Fibroblast of skin of left quadriceps (primary cell): ENCODE measurements around the gene MPL.
"Not testable (repeated sequence)": the region's sequence is repeated elsewhere in the genome, so short reads cannot be mapped to it uniquely, and the experiment has no call there.

Experiments
- DNase-seq, 2 experiments: peaks; one replicate each; pipeline ENCODE4 v3.0.0-alpha.2; 2013; ENCODE audit warnings: low read depth in 2 of 2

The MPL gene

DNA sequence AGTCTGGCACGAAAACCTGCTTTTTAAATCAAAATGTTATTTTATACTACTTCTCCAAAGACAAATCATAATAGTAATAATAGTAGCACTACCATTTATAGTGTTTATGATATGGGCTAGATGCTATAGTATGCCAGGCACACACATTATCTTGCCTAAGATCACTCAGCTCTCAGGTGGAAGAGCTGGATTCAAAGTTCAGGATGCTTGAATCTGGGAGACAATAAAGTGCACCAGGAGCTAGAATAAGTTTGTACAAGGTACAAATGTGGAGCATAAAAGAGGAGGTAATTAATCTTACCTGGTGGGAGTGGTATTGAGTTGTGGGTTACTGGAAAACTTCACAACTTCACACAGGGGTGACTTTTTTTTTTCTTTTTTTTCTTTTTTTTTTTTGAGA is 40.2 kb downstream of the MPL start:
- no peak for DNase-seq

DNA sequence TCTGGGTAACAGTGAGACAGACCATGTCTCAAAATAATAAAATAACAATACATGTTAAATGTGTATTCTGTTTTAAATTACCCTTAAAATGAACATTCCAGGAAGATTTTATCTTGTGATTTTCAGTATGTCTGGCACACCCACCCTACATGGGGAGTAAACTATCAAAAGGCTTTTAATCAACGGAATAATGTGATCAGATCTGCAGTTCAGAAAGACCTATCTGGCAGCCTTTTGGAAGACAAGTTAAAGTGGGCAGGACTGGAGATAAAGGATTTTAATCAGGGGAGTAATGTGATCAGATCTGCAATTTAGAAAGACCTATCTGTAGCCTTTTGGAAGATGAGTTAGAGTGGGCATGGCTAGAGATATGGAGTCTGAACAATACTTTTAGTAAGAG is 41.9 kb downstream of the MPL start:
- DNase-seq = no peak

DNA sequence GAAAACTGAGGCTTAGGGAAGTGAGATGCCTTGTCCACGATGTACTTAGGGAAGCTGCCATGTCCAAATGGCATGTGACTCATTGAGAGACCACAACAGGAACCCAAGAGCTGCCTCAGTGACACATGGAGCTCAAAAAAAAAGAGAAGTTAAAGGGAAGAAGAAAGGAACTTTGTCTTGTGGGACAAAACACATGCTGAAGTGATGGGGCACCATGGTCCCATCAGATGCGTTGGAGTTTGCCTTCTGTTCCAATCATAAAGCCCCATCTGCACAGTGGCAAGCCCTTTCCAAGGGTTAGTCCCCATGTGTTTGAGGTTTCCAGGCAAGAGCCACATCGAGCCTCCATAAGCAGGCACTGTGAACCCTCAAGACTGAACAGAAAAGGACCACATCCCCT is 44.0 kb downstream of the MPL start:
- no peak for DNase-seq

DNA sequence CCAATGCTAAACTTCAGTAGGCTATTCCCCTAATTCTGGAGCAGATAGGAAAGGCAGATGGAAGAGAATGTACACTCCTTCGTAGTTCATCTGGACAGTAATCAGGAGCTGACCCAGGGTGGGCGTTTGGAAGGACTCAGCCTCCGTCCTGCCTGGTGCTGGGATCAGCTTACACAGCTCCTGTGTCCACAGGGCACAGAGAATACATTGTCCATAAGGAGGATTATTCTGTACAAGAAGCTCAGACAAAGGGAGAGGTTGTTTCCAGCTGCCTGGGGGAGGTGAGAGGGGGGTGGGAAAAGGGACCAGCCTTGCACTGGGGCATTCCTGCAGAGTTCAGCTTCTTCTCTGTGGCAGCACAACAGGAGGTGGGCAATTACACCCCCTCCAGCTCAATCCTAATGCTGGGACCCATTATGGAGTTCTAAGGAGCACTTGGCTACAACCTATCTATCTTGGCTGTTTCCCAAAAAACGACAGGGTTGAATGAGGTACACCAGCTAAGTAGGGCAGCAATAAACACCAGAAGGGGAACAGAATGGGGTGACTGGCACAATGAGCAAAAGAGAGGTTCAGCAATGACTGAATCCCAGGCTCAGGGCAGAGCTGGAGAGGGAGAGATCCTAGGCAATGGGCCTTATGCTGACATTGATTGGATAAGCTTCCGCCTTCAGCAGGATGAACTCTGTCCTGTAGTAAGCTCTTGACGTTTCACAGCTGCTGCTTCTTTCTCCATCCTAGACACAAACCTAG is 44.6 kb downstream of the MPL start:
- DNase-seq = no peak

DNA sequence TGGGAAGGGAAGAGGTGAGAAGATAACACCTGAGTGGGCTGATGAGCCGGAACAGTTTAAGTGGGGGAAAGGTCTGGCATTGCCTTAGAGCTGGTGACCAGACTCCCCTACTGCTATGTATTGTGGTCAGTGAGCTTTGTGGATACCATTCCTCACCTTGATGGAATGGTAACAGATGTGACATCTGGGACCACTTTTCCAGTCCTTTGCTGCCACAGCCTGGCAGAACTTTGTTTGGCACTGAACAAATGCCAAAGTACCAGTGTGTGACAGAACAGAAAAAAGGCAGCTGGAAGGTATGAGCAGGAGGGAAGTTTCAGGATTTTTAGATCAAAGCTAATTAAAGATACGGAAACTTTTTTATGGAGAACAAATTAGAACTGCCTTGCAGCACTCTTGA is 45.8 kb downstream of the MPL start:
- DNase-seq = no peak

DNA sequence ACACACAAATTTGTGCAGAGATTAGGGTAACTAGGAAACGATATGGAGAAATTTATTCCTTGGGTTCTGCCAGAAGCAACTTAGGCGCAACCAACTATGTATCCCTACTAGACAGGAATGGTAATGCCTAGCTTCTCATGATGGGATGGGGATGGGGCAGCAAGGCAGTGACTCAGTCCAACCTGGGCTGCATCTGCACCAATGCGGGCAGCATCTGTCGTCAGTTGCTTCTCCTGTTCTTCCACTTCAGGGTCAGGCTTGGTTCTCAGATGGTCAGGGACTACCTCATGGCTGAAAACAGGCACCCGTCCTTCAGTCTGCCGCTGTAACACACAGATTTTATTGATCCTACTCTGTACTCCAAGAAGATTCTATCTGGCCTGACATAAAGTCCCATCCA is 49.1 kb downstream of the MPL start:
- no peak for DNase-seq

DNA sequence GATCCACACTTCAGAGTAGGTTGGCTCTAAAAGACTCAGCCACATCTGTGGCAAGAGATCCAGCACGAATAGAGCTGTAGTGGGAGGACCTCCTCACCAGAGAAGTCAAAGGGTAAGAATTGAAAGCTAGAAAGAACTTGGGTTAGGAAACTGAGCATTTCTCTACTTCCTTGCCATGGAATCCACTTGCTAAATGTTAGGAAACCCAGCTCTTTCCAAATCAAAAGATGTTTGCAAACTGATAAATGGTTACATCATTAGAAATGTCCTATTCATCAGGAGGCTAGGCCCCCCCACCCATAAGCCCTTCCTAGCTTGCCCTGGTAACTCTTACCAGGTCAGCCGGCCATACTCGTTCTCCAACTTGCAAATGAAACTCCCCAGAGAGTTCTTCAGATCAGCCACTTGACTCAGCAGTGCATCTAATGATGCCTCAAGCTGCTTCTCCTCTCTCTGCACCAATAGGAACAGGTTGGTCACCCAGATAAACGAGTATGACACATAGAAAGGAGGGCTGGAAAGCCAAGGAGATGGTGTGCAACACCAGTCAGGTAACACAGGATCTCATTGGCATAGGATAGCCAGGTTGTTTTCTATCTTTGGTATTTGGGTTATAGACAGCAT is 50.5 kb downstream of the MPL start:
- DNase-seq = no peak

DNA sequence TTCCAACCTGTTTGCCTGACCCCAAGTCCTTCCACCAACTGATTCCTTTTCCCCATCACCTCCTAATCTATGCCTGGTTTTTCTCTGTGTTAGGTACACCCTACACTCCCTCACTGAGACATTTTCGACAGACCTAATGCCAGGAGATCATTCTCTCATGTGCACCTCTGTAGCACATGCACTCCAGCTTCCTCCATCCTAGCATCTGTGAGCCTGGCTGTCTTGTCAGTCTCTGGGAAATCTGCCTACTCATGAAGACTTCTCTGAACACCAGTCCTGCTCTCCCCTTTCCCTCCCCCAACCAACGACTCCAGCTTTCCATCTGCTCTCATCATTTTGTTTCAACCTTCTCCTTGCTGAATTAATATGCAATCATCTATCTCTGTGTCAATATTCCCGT is 51.0 kb downstream of the MPL start:
- no peak for DNase-seq

DNA sequence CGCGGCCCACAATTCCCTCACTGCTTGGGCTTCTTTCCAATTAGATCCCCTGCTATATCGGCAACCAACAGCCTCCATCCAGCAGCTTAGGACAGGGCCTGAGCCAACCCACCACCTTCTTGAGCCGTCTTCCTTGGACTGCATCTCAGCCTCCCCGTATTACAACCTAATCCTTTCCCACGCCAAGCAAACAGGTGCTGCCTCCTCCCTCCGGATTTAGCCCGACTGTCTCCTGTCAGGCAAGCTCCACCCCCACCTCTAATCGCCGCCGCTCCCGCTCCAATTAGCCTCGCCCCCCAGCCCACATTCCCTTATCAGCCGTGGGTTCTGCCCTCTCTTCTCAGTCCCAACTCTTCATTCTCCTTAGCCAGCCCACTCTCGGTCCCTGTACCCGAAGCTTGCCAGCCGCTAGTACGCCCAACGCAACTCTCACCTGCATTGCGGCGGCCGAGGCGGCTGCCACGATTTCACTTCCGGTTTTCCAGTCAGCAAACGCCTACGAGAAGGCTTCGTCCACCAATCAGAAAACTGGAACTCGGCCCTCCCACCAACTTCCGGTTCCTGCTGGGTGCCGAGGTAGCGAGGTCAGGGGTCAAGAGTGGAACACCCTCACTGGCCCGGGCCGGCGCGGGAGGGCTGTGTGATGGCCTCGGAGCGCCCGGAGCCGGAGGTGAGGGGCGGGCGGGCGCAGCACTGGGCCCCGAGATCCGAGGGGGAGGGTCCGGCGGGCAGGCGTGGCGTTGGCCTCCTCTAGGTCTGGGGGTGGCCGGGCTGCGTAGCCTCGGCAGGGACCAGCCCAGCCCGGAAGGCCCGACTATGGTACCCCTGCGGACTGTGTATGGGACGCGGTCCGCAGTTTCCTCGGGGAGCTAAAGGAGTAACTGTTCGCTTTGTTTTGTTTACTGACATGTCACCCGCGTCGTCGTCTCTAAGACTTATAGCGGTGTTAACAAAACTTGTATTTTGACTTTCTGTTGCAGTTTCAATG is 52.0 kb downstream of the MPL start, which contains the start of the genes MED8 and SZT2:
MED8 (minus strand) TSS at position 475 of the 988 bp plus-strand sequence; CDS start at position 439, 36 bp downstream.
SZT2 (plus strand) TSS at position 574 of the 988 bp plus-strand sequence; CDS start at position 644, 70 bp downstream.
- peak; percentile 87 to 88 for DNase-seq

DNA sequence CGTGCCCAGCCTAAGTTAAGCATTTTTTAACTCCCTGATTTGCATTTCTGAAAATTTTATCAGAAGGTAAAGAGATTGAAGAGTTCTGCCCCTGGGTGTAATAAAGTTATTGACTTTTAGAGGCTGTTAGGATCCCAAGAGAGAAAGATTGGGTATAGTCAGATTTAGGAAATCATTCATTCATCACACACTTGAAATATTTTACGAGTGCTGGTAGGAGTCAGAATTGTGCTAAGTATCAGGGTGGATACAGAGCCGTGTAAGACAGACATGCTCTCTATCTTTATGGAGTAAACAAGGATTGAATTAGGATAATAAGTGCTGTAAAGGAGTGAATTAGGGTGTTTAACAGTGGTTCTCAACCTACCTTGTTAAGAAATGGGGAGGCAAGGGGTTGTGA is 55.1 kb downstream of the MPL start:
- no peak for DNase-seq

DNA sequence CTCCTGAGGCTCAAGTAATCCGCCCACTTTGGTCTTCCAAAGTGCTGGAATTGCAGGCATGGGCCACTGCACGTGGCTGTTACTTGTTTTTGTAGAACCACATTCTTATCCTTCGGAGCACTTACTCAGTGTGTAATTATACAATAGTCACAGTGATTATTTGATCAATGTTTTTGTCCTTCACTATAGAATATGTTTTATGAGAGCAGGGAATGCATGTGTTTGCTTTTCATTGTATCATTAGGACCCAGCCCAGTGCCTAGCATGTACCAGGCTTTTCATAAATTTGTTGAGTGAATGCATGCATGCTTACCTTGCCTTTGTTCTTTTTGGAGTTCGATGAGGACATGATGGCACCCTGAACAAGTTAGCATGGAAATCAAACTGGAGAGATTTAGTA is 57.9 kb downstream of the MPL start:
- no peak for DNase-seq

DNA sequence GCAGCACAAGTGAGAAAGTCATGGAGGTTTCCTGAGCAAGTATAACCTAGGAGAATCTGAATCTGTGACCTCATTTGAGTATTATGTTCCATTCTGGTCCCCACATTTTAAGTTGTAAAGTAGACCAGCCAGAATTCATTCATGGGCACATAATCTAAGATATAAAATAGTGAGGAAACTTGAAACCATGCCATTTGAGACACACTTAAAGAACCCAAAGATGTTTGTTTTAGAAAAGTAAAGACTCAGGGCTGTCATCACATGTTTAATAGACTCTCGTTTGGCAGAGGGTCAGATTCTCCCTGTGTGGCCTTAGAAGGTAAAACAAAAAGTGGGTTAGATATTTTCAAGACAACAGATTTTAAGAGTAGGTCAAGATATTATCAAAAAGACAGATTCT is 58.4 kb downstream of the MPL start:
- no peak for DNase-seq

DNA sequence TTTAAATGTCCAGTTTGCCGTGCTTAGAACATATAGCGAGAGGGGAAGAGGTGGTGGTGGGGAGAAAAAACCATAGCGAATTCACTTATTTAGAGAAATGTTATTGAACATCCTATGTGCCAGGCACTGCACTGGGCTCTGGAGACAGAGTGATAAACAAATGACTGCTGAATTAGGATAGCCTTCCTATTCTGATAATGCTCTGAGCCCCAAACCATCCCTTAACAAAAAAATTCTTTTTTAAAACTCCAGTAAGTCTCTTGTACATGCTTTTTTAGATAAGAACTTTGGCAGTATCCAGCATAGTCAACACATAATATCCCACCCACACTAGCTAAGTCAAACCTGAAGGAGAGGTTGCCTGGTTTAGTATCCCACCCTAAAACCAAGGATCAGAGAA is 60.6 kb downstream of the MPL start:
- DNase-seq = no peak

DNA sequence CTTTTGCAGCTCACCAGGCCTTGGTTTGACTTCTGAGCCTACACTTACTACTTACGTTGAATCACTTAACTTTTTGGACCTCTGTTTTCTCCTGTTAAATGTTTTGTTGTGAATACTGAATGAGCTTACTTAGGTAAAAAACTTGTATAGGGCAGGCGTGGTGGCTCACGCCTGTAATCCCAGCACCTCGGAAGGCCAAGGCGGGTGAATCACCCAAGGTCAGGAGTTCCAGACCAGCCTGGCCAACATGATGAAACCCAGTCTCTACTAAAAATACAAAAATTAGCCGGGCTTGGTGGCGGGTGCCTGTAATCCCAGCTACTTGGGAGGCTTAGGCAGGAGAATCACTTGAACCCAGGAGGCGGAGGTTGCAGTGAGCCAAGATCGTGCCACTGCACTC is 62.8 kb downstream of the MPL start:
- not testable (repeated sequence) for DNase-seq

DNA sequence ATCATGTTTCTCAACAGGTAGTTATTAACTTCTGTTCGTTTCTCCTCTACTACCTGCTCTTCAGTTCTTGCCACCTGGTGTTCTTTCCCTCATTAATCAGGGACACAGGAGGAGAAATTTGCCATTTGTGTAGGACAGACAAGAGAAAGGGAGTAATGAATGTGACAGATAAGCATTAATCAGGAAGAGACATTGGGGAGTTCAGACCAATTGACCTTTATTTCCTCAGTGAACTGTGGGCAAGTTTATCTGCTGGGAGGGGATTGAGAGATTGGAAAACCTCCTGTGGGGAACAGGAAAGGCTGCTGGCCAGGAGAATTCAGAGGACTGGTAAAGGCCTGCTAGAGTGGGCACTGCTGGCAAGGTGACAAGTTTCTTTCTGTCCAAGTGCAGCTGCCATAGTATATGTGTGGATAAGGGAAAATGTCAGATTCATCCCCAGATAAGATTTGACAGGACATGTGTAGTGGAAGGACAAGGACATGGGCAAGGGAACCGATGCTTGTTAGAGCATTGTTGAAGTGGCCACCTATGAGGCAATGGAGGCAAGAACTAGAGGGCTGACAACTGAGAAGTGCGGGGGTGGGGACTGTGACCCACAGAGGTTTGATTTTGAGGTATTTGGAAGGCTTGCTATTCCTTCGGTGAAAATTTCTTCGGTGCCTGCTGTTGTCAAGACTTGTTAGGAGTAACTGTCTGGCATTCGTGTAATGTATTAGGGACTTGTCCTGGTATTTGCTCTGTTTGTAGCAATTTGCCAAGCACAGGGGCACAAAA is 64.7 kb downstream of the MPL start:
- no peak for DNase-seq
